HTR-8/SVneo (cell line): ENCODE measurements around the gene KCNQ4.
A peak's percentile ranks its signal among the peaks of the same experiment; 100 is the strongest.

Experiments
- DNase-seq: peaks from one replicate; pipeline ENCODE4 v3.0.0; 2011; ENCODE audit warnings: low spot score, mixed read lengths; ENCODE audit not compliant: insufficient read length
- FAIRE-seq: peaks from 2 replicates; lab custom pipeline; 2011; peaks lifted over from hg19 to GRCh38; lab: Jason Lieb, UNC

Gene KCNQ4

GRCh38 chr1:40783001-40783905 is at the start of gene KCNQ4:
Gene KCNQ4, plus strand, starts transcription at chr1:40783787. Its CDS starts 307 bp downstream, at chr1:40784094.
- peak; percentile 73 for FAIRE-seq
- DNase-seq: no peak

GRCh38 chr1:40734882-40735628 is 48.5 kb upstream of the KCNQ4 start:
- FAIRE-seq: no peak
- DNase-seq: no peak

GRCh38 chr1:40736085-40736531 is 47.5 kb upstream of the KCNQ4 start:
- FAIRE-seq: no peak
- peak; percentile 26 for DNase-seq

GRCh38 chr1:40738831-40739230 is 44.8 kb upstream of the KCNQ4 start:
- FAIRE-seq: no peak
- DNase-seq: no peak

GRCh38 chr1:40739455-40740008 is 44.1 kb upstream of the KCNQ4 start:
- DNase-seq: no peak
- FAIRE-seq: no peak

GRCh38 chr1:40740039-40740996 is 43.3 kb upstream of the KCNQ4 start:
- DNase-seq (no peak), FAIRE-seq (no peak)

GRCh38 chr1:40740997-40741736 is 42.4 kb upstream of the KCNQ4 start:
- FAIRE-seq (no peak), DNase-seq (no peak)

GRCh38 chr1:40742363-40743061 is 41.1 kb upstream of the KCNQ4 start:
- no peak for FAIRE-seq
- no peak for DNase-seq

GRCh38 chr1:40743452-40743851 is 40.1 kb upstream of the KCNQ4 start:
- DNase-seq: no peak
- no peak for FAIRE-seq

GRCh38 chr1:40743860-40744259 is 39.7 kb upstream of the KCNQ4 start:
- FAIRE-seq (no peak), DNase-seq (no peak)

GRCh38 chr1:40745176-40745575 is 38.4 kb upstream of the KCNQ4 start:
- no peak for FAIRE-seq

GRCh38 chr1:40746344-40747090 is 37.1 kb upstream of the KCNQ4 start:
- FAIRE-seq (no peak), DNase-seq (no peak)

More at GRCh38 chr1:40745176-40745575, 38.4 kb upstream of the KCNQ4 start:
- no peak for DNase-seq

GRCh38 chr1:40748841-40749718 is 34.5 kb upstream of the KCNQ4 start:
- FAIRE-seq: no peak

GRCh38 chr1:40749817-40750216 is 33.8 kb upstream of the KCNQ4 start:
- FAIRE-seq: no peak

More at GRCh38 chr1:40748841-40749718, 34.5 kb upstream of the KCNQ4 start:
- no peak for DNase-seq

GRCh38 chr1:40750451-40750908 is 33.1 kb upstream of the KCNQ4 start:
- FAIRE-seq (no peak), DNase-seq (no peak)

More at GRCh38 chr1:40749817-40750216, 33.8 kb upstream of the KCNQ4 start:
- no peak for DNase-seq

GRCh38 chr1:40751802-40752201 is 31.8 kb upstream of the KCNQ4 start:
- DNase-seq (no peak), FAIRE-seq (no peak)
